ENCODE measurements around the gene SLC4A8.
A peak's percentile ranks its signal among the peaks of the same experiment; 100 is the strongest.
"Not testable (repeated sequence)": the region's sequence is repeated elsewhere in the genome, so short reads cannot be mapped to it uniquely, and the experiment has no call there.

SLC4A8 gene

DNA sequence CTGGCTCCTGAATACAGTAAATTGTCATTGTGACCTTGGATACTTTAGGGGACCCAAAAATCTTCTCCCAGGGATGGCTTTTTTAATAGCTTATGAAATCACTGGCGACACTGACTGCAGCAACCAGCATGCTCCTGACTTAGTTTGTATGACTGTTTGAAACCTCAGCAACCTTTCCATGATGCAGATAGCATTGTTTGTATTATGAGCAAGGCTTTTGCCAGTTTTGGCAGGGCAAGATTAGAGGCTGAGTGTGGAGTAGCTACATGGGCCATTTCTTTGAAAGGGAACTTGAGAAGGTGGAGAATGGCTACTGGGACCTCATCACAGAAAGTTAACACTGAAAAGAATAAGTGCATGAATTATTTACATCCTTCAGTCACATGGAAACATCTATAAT is 50.9 kb downstream of the SLC4A8 start:
- peak; percentile 18 for DNase-seq (ENCODE audit: low read depth, low spot score)

DNA sequence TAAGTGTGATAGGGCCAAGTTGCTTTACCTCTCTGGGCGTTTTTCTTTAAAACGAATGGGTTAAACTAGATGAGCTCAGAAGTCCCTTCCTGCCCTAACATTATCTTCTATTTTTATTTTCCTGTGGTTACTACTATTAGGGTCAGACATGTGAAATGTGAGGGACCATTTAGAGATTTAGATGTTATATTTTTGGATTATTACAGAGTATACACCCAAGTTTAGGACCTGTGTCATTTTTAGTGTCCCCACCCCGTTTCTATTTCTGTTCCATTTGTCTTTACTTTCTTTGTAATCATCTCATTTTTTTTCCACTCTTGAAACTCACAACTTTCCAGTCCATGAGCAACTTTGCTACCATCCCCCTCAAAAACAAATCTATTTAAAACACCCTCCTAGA is 56.3 kb downstream of the SLC4A8 start:
- DNase-seq (ENCODE audit: low read depth, low spot score) = no peak

DNA sequence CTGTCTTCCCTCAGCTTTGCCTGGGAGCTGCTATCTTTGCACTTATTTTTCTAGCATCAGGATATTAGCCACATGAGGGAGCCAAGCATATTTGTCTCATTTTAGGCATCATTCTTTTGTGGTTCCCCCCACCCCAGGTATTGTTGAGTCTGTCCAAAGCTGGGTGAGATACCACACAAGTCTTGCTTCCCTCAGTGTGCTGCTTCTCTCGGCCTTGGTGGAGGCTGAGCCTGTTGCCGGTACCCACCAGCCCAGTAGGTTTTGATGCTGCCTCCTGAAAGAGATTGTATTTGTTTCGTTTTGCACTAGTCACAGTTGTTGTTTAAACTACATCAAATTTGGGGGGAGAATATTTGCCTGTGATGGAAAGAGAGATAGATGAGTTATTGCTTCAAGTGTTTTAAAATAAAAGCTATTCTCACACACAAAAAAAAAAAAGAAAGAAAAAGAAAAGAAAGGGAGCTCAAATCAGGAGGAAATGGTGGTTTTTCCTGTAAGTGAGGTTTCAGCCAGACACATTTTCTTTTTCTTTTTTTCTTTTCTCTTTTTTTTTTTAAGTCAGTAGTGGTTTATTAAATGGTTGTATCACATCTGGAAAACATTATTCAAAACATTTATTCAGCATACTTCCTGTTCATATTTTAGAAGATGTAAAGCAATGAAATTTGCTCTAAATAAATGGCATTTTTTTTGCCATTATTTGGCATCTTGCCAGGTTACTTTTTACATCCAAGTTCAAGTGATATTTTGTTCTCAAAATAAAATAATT is 58.5 kb downstream of the SLC4A8 start:
- no peak for DNase-seq (ENCODE audit: low read depth, low spot score)

DNA sequence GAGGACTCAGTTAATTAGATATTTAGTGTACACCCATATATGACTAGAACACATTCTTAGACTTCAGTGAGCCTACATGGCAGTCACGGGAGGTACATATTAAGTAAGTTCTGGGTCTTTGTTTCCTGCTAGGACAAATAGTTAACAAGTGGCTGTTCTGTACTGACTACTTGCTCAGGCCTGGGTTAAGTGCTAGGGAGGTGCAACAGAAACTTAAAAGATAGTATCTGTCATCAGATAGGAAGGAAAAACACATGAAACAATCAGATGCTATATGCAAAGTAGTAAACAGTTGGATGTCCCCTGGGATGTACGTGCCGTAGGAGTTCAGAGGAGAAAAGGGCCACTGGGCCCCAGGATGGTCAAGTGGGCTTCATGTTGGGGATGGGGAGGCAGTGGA is 59.5 kb downstream of the SLC4A8 start:
- DNase-seq (ENCODE audit: low read depth, low spot score) = no peak

DNA sequence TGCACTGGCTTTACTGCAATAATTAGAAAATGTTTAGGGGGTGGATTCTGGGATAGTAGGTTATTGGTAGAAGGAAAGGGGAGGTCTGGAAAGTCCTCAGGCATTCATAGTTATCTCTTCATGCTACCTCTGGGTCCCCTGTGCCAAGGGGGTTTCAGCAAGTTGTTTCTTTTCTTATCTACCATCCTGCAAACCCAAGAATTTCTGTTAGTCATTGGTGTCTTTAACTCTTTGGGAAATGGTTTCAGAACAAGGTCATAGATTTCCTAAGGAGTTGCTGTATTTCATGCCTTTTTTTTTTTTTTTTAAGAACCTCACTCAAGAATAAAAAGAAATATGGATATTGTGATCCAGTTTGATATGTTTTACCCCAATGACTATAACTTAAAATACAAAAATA is 63.6 kb downstream of the SLC4A8 start:
- DNase-seq (ENCODE audit: low read depth, low spot score) = no peak

DNA sequence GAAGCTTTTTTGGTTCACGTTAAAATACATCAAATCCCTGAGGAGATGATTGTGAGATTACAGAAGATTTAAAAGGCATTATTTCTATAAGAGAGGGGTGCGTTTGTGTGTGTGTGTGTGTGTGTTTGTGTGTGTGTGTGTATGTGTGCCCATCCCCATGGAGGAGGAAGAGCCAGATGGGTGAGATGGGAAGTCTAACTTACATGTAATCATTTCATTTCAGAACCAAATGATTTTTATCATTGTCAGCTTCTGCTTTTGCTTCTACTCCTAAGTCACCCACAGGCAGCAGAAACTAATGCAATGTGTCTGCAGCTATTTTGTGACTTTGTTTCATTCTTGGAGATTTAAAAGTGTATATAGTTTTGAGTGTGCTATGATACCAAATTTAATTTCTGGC is 68.7 kb downstream of the SLC4A8 start:
- DNase-seq (ENCODE audit: low read depth, low spot score) = no peak

DNA sequence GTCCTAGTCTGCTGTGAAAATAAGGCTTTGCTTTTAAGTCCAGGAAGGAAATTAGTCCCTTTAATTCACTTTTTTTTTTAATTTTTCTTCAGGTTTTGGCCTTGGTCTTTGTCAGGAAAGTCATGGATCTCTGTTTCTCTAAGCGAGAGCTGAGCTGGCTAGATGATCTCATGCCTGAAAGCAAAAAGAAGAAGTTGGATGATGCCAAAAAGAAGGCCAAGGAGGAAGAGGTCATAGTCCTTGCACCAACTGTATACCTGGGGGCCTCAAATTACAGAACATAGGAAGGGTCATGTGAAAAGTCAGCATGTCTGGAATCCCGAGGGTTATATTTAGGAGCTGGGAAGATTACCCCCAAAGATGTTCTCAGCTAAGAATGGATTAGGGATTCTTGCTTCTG is 72.3 kb downstream of the SLC4A8 start:
- no peak for DNase-seq (ENCODE audit: low read depth, low spot score)

DNA sequence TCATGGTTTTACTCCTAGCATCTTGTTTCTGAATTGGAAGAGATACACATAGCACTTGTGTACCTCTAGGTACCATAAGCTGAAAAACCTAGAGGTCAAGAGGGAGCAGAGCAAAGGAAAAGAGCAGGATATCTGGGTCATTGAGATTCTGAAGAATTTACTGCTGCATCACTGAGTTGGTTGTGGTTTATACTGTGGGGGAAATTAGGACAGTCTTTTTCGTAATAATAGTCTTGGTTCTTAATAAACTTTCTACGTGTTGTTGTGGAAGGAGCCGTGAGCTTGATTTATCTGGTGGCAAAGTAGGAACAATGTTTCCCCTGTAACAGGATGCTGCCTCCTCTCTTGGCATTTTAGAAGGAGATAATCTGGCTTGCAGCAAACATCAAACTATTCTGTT is 80.2 kb downstream of the SLC4A8 start:
- no peak for DNase-seq (ENCODE audit: low read depth, low spot score)

DNA sequence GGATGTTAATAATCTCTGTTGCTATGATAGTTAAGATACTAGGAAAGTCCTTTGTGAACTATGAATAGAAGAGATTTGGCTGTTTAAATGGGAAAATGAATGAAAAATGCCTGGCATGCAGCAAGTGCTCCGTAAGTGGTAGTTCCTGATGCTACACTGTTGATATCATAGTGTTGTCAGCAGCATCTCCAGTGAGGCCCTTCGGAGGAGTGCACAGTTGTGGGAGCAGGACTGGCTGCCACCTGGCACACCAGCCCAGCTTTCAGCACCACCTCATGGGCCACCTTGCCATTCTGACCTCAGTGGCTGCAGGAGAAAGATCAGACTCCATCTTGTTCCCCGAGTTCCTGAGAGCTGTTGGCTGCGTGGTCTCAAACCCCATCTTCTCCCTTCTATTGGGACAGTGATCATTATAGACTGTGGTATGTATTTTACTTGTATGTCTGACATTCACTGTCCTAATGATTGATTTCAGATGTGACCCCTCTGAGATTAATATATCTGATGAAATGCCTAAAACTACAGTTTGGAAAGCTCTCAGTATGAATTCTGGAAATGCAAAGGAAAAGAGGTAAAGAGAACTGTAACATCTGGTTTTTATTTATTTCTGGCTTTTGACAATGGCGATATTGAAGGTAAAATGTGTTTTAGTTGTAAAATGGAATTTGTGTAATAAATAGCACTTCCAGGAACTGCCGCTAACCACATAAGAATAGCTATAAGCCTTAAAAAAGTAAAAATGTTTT is 80.9 kb downstream of the SLC4A8 start:
- no peak for DNase-seq (ENCODE audit: low read depth, low spot score)

DNA sequence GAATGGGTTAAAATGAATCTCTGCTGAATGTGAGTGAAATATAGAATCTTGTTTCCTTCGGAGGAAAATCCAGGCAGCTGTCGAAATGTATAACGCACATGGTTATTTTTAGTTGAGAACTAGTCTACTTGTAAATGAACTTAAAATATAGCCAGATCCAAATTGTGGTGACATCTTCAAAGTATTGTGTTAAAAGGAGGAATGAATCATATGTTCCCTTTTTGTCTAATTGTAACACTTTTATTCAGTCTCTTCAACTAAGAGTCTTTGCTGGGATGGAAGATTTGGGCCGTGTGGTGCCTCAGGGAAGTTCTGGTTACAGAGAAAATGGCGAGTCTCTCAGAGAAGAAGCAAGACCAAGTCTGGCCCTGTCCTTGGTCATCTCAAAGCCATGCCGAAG is 82.5 kb downstream of the SLC4A8 start:
- DNase-seq (ENCODE audit: low read depth, low spot score) = no peak

DNA sequence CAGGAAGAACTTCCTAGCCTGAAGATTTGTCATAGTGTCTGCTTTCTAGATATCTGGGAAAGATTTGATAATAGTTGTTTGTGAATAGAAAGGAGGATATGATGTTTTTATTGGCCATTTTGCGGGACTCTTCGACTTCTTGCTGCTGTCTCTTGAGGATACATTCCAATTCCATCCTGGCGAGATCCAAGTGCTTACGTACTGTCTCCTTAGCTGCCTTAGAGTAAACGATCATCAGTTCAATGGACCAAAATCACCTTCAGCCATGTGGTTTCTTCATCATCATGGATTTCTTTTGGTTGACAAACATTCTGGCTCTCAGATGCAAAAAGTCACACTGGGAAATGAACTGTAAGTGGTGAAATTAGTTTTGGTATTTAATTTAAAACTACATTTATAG is 83.7 kb downstream of the SLC4A8 start:
- DNase-seq (ENCODE audit: low read depth, low spot score) = no peak

DNA sequence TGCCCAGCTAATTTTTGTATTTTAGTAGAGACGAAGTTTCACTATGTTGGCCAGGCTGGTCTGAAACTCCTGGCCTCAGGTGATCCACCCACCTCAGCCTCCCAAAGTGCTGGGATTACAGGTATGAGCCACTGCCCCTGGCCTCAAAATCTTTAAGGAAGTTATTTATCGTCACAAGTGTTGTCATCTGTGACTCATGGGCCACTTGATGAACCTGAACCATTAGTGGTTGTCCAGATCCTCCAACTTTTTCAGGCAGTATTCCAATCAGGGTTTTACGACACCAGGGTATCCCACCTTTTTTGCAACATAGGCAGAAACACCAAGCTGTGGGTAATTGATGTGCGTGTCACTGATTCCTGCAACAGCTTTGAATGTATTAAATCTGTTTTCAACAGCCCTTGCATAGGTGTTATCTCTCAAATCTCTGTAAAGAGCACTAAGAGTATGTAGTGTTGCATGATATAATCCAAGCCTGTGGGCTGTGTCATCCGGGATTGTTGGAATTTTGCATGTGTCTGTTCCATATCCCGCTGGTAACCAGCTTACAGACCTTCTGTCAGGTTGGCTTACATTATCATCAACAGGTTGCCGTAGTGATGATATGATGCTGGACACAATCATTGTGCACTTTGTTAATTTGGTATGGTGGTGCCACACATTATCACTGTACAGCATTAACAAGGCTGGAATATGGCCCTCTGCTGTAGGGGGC is 87.1 kb downstream of the SLC4A8 start:
- DNase-seq (ENCODE audit: low read depth, low spot score) = no peak

DNA sequence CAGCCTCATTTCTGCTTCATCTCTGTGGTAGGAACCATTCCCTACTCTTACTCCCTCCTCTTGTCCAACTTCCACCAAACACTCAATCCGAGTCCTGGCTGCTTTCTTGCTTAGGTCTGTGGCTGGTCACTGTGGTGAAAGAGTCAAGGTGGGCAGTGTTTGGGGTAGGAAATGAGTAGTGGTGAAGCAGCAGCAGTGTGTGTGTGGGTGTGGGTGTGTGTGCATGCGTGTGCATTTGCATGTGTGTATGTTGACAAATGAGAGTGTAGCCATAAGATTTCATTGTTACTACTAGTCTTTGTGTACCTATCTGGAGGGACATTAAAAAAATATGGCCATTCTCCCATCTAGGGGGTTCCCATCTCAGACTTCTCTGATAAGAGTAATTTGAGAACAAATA is 87.8 kb downstream of the SLC4A8 start:
- no peak for DNase-seq (ENCODE audit: low read depth, low spot score)

DNA sequence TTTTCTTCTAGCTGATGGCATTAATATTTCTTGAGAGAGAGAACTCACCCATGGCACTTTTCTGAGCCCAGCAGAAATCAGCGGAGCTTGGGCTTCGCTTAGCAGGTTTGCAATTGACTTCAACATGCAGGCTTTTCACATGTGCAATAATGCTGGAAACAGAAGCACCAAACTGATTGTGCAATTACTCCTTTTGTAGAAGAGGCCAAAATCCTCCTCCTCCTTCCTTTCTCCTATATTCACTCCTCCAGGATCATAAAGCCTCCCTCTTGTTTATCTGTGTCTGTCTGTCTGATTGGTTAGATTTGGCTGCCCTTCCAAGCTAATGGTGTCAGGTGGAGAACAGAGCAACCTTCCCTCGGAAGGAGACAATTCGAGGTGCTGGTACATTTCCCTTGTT is 90.4 kb downstream of the SLC4A8 start:
- DNase-seq (ENCODE audit: low read depth, low spot score) = not testable (repeated sequence)

DNA sequence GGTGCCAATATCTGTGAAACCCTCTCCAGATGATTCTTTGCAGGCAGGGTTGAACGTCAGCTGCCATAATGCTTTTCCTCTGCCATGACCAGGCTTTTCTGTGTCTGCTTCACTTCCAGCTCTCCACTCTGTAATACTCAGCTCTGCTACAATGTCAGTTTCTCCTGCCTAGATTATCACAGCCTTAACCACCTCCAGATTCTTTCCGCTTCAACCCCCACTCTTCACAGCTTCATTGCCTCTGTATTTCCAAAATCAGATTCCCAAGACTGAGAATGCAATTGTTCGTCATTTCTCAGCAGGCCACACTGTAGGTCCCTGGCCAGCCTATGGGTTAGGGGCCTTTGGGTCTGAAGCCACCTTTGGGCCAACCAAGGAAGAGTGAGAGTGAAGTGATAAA is 92.7 kb downstream of the SLC4A8 start:
- no peak for DNase-seq (ENCODE audit: low read depth, low spot score)

DNA sequence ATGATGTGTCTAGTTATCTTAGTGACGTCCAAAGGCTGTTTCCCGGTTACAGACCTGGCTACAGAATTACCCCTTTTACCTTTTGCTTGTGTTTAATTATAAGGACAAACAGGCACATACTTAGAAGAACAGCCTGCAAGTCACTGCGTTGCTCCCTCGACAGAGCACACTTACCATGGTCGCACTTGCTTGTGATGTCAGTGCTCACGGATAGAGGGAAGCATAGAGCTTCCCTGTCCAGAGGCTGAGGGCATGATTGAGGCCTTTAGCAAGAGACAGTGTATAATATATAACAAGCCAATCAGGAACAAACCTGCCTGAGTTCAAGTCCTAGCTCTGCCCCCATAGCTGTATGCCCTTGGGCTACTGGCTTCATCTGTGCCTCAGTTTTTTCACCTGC is 93.2 kb downstream of the SLC4A8 start:
- no peak for DNase-seq (ENCODE audit: low read depth, low spot score)

DNA sequence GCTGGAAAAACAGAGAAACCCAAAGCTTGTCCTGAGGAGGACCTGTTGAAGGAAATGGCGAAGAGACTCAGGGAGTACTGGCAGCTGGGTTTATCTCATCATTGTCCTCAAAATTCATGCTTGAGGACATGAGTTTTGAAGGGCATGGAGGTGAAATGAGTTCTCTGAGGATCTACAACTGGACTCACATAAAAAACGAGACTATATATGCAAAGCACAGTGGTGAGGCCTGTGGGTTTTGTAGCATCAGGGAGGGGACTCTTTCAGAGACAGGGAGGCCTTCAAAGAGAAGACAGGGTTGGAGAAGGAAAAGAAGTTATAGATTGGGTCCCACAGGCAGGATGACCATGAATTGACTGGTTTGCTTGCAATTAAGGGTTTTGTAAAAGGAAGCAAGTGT is 95.1 kb downstream of the SLC4A8 start:
- DNase-seq (ENCODE audit: low read depth, low spot score) = no peak

DNA sequence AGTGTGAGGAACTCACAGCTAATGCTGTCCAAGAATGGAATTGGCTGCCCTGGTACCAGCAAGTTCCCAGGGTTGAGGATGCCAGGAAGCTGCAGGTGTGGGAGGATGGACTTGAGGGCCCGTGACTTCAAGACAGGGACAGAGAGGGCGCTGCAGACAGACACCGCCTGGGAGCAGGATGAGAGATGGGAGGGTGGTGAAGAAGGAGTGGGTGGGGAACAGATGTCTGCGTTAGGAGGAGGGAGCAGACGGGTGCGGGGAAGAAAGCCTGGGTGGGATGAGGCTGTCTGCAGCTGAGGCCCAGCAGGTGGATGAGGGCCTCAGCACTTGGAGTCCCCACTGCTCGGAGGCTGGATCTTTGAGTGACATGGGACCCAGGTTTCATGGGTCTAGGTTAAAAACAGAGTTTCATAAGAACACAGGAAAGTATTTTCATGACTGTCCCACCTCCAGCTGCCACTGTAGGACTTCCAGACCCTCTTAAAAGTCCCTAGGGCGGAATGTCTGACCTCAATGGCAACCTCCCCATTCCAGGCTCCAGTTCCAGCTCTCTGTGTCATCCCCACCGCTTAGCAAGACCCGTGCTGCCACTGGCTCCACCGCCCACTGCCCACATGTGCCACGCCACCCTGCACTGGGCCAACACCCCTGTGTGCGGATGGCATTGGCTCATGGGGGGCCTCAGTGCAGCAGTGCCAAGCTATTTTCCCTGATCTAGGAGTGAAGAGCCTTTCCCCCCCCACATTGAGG is 96.1 kb downstream of the SLC4A8 start:
- DNase-seq (ENCODE audit: low read depth, low spot score) = no peak

DNA sequence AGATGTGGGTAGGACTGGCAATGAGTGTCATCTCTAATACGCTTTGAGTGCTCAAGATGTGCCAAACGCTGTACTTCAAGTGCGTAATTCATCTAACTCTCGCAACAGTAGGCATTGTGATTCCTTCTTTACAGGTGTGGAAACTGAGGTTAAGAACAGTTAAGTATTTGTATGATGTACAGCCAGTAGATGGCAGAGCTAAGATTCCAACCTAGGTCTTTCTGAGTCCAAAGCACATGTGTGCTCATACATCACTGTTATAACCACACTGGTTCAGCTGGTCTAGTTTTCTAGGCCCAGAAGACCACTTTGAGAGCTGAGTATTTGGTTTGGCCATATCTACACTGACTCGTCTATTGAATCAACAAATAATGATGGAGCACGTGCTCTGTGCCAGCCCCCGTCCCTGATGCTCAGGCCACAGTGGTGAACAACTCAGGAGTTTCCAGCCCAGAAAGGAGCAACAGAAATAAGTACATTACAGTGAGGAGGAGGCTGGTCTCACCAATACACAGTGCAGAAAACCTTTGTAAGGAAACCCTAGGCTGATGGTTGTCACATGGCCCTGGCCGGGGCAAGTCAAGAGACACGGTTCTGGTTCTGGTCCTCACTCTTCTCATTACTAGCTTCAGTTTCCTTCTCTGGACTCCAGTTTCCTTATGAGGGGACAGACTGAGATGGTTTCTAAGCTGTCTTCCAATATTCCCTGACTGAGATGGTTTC is 97.1 kb downstream of the SLC4A8 start:
- no peak for DNase-seq (ENCODE audit: low read depth, low spot score)

DNA sequence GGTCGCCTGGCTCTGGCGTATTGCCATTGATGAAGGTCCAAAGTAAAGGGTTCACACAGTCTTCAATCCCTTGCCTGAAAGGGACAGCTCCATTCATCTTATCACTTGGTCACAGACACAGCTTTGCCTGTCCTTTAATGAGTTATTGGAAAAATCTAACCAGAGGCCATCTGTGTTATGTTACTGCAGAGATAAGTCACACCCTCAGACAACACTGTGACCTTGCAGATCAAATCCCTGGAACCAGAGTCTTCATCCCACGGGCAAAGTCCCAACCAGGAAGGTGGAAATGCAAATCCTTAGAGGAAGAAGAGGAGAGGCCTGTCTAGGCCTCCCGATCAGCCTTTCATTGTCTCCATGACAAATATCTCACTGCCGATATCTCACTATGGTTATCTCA is 98.1 kb downstream of the SLC4A8 start:
- no peak for DNase-seq (ENCODE audit: low read depth, low spot score)

DNA sequence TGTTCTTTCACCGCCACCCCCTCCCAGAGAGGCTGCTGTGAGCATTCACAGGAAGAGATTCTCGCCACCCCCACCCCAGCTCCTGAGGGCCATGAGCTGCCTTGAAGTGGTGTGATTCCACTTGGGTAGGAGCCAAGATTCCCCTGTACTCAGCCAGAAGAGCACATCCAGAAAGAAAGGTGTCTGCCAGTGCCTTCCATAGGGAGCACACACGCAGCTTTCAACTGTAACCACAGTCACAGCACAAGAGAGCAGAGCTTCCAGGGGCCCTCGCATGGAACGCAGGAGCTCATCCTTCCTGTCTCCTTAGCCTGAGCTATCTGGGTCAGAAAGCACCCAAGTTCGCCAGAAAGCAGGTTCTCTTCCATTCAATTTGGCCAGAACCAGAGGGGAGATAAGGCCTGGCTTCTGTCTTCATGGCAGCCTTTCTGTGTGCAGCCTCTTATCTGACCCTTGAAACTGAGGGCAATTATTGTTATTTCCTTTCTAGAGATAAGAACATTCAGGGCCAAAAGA is 99.8 kb downstream of the SLC4A8 start:
- no peak for DNase-seq (ENCODE audit: low read depth, low spot score)
